ENCODE results near the gene LIMCH1.
"Not testable (repeated sequence)": the region's sequence is repeated elsewhere in the genome, so short reads cannot be mapped to it uniquely, and the experiment has no call there.

LIMCH1 gene, protein sequence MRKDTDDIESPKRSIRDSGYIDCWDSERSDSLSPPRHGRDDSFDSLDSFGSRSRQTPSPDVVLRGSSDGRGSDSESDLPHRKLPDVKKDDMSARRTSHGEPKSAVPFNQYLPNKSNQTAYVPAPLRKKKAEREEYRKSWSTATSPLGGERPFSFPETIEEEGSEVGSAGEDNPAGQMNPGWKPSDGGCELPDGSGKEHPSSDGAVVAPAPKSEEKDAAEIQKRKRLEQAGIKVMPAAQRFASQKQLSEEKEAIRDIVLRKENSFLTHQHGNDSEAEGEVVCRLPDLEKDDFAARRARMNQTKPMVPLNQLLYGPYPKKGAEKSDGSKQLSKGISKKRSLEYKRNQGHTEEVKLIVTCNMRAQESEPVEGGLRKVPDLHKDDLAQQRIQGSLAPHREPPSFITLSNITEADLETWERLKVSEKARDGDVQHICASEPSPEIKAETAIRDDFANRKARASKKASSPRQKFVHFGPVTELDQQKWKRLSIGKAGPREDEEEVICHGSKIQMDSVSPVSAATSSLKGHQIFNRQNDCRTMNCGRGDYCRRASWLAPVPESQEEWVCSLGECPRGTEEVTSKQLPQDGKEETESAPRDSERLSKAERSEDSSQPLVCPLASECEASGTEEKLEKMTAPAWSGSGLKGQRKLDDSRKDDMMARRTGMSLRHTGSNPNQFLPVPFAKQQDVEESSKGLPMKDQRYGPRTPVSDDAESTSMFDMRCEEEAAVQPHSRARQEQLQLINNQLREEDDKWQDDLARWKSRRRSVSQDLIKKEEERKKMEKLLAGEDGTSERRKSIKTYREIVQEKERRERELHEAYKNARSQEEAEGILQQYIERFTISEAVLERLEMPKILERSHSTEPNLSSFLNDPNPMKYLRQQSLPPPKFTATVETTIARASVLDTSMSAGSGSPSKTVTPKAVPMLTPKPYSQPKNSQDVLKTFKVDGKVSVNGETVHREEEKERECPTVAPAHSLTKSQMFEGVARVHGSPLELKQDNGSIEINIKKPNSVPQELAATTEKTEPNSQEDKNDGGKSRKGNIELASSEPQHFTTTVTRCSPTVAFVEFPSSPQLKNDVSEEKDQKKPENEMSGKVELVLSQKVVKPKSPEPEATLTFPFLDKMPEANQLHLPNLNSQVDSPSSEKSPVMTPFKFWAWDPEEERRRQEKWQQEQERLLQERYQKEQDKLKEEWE (N-terminal part only)

DNA sequence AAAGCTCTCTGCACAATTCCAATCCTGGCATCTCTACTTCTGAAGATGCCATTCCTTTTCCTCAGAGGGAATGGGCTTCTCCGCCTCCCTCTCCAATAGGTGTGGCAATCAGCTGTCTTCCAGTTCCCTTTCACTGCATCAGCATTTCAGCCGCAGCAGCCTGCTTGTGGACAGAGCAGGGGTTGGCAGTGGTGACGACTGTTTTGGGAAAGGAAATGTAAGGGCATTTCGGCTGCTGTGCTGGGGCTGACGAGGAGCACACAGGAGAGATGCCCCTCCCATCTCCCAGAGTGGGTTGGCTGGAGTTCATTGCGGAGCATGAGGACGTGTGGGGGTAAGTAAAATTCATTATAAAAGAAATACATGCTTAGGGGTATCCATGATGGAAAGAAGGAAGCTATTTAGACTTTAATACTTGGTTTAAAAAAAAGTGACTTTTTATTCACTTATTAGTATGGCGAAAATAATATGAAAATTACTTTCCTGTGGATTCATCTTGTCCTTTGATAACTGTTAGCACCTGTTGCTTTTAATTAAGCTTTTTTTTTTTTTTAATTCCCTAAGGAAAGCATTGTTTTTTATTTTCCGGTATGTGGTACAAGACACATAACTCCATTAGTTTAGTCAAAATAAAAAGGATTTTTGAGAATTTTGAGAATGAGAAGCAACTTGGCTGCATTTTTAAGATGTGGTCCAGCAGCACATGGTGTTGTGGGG lies at the start of gene LIMCH1:
Gene LIMCH1, plus strand, starts transcription at position 141 of the 717 bp plus-strand sequence. CDS start 67,839 bp downstream, outside the sequence.
- DNase-seq (ENCODE audit: low spot score): no peak

DNA sequence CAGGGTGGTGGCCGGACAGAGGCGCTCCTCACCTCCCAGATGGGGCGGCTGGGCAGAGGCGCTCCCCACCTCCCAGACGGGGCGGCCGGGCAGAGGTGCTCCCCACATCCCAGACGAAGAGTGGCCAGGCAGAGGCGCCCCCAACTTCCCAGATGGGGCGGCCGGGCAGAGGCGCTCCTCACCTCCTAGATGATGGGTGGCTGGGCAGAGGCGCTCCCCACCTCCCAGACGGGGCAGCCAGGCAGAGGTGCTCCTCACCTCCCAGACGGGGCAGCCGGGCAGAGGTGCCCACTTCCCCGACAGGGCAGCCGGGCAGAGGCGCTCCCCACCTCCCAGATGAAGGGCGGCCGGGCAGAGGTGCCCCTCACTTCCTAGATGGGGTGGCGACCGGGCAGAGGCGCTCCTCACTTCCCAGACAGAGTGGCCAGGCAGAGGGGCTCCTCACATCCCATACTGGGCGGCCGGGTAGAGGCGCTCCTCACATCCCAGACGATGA lies 46.8 kb upstream of the LIMCH1 start:
- not testable (repeated sequence) for DNase-seq (ENCODE audit: low spot score)

DNA sequence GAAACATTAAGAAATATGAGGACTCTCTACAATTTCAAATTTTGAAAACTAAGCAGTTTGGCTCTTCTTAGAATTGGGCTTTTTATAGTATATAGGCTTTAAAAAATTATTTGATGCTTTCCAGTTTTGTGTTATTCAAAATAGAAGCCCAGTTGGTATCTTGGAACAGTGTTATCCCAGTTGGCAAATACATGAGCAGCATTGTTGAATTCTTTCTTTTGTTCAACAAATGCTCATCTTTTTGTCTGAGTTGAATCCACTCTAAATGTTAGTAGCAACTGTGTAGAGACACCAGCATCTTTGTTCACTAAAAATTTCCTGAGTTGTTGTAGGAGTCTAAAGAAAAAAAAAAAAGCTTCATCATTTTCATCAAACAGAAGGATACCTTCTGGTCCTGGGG lies 41.0 kb upstream of the LIMCH1 start:
- DNase-seq (ENCODE audit: low spot score): no peak

DNA sequence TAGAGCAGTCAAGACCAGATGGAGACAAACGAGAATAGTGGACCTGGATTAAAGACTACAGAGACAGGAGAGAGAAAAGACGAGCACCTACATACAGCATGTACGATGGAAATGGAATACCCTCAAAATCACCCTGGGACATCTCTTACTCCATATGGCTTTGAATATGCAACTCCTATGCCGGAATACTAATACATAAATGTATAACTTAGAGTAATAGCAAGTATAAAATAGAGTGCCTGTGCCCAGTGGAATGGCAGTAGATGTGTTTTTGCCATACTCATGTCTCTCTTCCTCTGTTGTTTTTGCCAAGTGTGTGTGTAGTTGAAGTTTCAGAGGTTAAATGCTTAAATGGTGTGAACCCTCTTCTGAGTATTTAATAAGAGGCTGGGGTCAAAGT lies 39.8 kb upstream of the LIMCH1 start:
- no peak for DNase-seq (ENCODE audit: low spot score)

DNA sequence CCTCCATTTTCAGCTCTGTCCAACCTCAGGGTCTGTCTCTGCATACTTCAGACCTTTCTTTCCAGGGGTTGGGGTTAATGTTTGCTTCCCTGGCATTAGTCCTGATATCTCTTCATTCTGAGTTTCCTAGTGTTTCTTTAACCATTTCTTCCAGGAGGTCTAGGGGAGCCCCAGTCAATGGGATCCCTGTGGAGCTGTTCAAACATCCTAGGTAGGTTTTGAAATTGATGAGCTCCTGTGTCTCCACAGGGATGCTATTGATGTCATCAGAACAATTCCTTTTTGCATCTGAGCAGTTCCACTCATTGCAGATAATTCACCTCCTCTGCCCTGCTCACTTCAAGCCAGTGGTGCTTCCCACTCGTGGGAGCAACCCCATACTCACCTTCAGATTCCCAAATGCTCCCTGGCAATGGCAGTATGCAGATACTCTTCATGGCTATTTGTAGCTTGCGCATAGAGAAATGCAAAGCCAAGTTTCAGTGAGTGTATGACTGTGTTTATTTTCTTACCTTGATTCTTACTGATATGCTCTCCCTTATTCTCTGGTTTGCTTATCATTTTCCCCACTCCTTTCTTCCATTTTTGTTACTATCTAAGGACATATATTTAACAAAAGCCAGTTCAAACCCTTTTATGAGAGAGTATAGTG lies 33.7 kb upstream of the LIMCH1 start:
- no peak for DNase-seq (ENCODE audit: low spot score)

DNA sequence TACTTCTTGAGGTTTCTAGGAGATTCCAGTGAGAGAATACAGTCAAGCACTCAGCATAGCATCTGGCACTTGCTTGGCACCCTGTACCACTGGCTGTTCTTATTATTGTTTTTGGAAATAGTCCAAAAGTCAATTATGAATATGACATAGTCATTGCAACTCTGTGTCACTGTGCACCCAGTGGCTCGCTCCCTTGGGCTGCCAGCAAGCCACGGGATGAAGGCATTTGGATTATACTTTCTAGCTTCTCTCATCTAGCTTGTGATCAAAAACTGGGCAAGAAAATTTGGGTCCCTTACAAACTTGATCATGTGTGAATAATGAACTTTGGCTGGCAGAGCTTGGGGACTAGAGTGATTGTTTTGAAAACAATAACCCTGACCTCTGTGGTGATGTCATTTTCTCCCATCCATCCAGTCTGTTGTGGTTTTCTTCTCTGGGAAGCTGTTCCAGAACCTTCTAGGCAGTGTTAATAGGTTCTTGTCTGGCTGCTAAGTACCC lies 32.7 kb upstream of the LIMCH1 start:
- DNase-seq (ENCODE audit: low spot score): peak; percentile 63

DNA sequence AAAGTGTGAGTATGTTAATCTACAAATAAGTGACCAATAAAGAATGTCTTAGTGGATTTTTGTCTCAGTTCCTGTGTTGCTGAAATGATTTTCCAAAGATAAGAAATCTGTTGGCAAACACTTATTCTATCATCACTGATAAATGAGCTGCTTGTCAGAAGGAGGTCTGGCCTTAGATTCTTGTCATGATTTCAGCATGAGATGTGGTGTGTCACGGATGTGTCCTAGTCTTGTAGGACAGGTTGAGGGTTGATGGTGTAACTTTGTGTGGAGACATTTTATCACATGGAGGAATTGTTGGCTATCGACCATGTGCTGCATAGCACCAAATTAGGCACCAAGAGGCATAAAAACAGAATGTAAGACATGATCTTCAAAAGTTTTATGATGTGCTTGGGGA lies 31.8 kb upstream of the LIMCH1 start:
- DNase-seq (ENCODE audit: low spot score): no peak

DNA sequence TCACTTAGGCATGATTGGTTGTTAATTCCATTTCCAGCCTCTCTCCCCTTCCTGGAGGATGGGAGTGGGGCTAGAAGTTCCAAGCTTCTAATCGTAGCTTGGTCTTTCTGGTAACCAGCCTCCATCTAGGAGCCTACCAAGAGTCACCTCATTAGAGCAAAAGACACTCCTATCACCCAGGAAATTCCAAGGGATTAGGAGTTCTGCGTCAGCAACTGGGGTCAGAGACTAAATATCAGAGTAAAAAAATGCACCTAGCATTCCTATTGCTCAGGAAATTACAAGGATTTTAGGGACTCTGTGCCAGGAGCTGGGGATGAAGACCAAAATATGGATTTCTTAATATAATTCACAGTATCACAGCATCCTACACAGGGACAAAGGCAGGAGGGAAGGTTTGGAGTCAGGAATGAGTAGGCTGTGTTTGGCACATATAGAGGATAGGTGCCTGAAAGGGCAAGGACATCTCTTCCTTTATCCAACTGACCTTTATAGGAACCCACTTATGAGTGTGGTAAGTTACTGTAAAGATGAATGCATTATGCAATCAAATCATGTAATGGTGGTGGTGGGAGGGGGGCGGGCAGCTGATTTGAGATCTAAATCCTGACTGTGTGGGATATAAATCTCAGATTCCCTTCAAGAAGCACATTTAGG lies 30.5 kb upstream of the LIMCH1 start:
- no peak for DNase-seq (ENCODE audit: low spot score)

DNA sequence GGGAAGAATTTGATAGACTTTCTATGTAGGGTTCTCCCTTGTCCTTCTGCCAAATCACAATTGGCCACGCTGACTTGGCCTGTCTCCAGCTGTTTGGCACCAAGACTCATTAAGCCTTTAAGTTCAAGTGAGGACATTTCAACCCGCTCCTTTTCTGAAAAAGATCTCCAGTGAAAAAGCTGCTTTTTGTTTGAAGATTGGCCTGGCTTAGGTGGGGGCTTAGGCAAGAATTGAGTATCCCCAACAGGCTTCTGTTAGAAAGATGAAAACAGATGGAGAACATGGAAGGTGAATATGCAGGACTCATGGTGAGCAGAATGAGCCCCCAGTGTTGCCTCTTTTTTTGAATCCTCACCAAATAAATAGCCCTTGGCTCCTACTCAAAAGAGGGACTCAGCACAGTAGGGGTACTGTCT lies 28.5 kb upstream of the LIMCH1 start:
- DNase-seq (ENCODE audit: low spot score): peak; percentile 39

DNA sequence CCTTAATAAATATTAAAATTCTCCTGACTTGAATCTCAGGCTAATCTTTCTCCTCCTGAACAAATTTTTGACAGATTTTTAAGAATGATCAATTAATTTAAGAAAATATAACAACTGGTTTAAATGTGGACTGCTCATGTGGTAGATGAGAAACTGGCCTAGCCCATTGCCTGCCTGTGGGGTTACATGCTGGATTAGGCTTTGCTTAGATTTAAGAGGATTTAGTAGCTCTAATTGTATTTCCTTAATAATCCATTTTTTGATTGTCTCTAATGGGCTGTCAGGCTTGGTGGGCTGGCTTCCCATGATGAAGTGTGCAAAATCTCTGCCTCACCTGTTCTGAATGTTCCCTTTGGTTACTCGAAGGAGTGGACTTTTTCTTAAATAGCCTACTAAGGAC lies 27.8 kb upstream of the LIMCH1 start:
- peak; percentile 78 for DNase-seq (ENCODE audit: low spot score)

DNA sequence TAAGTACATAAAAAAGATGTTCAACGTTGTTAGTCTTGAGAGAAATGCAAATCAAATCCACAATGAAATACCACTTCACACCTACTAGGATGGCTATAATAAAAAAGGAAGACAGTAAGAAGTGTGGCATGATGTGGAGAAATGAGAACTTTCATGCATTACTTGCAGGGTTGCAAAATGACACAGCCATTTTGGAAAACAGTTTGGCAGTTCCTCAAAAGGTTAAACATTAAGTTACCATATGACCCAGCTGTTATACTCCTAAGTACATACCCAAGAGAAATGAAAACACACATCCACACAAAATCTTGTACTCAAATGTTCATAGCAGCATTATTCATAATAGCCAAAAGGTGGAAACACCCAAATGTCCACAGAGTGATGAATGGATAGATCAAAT lies 25.8 kb upstream of the LIMCH1 start:
- no peak for DNase-seq (ENCODE audit: low spot score)

DNA sequence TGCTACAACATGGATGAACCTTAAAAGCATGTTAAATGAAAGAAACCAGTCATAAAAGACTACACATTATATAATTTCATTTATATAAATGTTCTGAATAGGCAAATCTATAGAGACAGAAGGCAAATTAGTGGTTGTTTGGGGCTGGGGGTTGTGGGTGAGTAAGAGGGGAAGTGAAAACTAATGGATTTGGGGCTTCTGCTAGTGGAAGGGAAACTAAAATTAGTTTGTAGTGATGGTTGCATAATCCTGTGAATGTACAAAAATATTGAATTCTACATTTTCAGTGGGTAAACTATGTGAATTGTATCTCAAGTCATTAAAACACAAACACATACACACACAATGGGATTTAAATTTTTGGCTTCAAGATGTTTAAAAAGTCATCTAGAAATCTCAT lies 25.4 kb upstream of the LIMCH1 start:
- DNase-seq (ENCODE audit: low spot score): no peak

DNA sequence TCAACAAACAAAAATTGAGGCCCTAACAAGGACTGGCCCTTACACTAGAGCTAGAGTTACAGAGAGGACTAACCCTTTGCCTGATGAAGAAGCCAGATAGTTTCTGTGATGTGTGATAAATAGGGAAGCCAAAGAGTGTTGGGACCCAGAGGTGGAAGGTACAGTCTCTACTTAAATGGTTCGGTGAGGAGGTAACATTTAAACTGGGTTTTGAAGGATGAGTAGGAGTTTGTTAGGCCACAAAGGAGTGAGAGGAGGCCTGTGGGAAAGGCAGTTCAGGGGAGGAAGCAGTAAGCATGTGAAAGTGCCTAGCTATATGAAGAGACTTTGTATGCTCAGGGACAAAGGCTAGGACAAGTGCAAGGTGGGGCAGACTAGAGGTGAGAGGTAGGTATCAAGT lies 23.8 kb upstream of the LIMCH1 start:
- DNase-seq (ENCODE audit: low spot score): no peak

DNA sequence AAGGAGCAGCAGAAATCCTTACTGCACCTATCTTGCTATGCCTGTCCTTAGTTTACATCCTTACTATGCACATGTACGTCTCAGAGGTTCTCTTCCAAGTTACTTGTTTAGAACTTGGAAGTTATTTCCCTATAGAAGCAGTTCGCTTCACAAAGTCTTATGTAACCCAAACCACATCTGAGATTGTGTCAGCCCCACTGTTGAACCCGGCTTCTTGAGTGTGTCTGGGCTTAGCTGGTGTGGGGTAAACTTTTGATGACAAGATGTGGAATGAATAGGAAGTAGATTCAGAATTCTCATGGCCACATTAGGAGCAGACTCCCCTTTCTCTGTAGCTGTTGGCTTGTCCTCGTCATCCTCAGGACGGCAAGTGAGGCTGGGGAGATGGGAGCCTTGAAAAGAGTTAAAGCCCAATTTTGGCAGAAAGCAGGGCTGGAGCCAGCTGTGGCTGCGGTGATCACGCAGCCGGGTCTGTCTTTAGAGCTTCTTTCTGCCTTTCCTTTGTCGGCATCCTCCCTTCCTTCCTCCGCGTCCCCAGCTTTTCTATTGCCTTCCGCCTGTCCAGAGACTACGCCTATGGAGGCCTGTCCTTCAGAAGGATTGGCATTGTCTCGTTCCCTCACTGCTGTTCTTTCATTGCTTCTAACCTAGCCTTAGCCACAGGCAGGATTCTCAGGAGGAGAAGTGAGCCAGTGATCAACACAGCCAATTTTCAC lies 23.0 kb upstream of the LIMCH1 start:
- DNase-seq (ENCODE audit: low spot score): no peak

DNA sequence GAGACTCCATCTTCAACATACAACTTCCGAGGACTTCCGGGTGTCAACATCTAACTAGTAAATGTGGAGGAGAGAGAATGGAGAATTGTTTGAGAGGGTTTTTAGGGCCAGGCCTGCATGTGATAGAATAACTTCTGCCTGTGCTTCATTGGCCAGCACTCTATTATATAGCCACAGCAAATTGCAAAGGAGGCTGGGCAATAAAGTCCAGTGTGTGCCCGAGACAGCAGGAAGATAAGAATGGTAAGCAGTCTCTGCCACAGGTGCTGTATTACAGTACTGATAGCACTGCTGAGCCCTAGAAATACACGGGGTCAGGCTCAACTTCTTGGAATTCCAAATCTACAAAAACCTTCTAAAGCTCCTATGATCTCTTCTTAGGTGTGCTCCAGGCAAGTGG lies 20.8 kb upstream of the LIMCH1 start:
- no peak for DNase-seq (ENCODE audit: low spot score)

DNA sequence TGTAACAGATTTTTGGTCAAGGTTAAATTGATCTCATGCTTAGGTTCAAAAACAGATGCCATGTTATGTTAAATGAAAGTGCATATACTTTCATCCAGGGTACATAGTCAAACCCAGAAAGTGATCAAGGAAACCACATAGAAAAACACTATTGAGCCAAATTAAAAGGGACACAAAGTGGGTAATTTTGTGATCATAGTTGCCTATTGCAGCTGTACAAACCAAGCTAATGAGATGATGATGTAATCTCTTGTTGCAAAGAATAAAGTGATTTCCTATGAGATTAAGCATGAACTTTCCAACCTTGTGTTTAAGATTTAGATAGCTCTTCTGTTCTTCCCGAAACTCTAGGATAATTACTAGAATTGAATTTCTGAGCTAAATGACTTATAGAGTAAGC lies 20.2 kb upstream of the LIMCH1 start:
- DNase-seq (ENCODE audit: low spot score): no peak

DNA sequence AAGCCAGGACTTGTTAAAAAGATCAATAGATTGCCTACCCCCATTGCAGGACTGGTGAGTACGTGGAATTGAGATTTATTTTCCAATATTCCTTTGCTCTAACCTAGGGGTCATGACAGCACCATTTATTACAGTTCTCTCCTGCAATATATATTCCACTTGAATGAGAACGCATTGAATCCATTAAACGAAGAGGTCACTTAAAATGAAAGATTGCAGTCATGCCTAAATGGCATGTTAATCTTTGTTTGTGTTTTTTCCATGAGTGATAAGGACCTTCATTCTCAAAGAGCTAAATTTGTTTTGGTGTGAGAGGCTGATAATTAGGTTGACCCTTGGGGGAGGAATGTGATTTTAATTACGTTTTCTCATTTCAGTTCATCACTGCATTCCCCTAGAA lies 13.5 kb upstream of the LIMCH1 start:
- no peak for DNase-seq (ENCODE audit: low spot score)

DNA sequence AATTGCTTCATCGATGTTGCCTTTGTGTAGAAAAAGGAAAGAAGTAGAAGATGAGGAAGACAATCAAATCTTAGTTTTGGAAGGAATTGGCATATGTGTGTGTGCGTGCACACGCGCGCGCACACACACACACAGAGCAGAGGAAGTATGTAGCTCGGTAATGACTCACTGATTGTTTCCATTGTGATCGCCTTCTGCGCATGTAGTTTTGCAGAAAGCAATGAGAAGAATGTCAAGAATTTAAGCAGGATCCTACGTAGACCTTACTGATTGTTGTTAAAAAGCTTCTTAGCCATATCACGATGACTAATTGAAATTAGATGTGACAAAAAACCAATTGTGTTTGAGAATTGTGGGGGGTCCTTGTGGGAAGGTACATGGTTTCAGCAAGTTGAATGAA lies 12.8 kb upstream of the LIMCH1 start:
- no peak for DNase-seq (ENCODE audit: low spot score)

DNA sequence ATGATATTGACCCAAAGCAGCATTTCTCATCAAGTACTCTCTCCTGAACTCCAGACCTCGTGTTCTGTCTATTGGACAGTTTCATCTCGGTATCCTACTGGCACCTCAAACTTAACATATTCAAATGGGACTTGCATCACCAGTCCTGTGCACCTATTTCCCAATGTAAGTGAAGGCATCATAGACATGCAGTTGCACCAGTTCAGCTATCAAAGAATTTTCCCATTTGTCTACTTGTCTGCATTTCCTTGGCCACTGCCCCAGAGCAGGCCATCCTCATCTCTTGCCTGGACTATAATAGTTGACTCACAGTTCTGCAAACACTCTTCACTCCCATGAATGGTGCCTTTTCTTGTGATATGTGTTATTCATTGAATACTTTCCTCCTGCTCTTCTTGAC lies 11.3 kb upstream of the LIMCH1 start:
- no peak for DNase-seq (ENCODE audit: low spot score)
